AG04449 (cell line): ENCODE data around the gene ATP6V0A4.

ENCODE experiments used
- CTCF ChIA-PET: fragments of 350-600 bp; formaldehyde crosslinking; extraction: SDS; loops from one replicate; lab custom pipeline; 2021; ENCODE audit warnings: antibody characterized with exemption; lab: Yijun Ruan, JAX
- POLR2A ChIA-PET: fragments of 400-600, 350-600 bp; formaldehyde crosslinking; extraction: SDS; loops from one replicate; lab custom pipeline; 2020; ENCODE audit warnings: antibody characterized with exemption, inconsistent platforms; lab: Yijun Ruan, JAX
- DNase-seq: peaks from one replicate; pipeline ENCODE4 v3.0.0-alpha.2; 2010; ENCODE audit warnings: low read depth, low spot score
- H3K4me3 ChIP-seq: 2 replicates; pipeline ENCODE4 v1.5.1; 2011; ENCODE audit warnings: low read depth, mild to moderate bottlenecking, control low read depth, low read length
- CTCF ChIP-seq: IDR thresholded peaks from one replicate; pipeline ENCODE4 v1.5.1; 2011; ENCODE audit warnings: mild to moderate bottlenecking, moderate library complexity, low read length, control low read depth, inconsistent platforms; ENCODE audit not compliant: insufficient read depth; ENCODE audit errors: missing control alignments

The ATP6V0A4 gene

DNA sequence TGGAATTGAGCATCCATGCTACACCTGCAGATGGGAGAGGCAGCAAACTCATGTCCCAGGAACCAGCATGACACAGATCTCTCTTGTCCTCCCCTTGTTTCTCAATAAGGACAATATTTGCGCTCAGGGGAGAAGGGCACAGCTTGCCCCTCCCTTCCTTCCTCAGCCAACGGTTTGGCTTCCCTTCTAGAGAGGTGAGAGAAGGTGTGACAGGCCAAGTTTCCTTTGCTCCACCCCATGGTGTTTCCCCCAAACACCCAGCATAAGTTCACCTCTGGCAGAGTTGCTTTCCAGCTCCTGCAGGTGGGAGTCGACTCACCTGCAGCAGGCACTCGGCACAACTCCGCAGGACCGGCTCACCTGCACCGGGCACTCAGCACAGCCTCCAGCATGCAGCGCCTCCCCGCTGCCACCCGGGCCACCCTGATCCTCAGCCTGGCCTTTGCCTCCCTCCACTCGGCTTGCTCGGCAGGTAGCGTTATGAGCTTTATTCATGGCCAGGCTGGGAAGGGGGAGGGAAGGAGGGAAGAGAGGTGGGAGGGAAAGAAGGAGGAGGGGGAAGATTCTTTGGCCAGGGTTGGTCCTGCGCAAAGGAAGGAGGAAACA lies at the start of gene ATP6V0A4, which contains the start of gene TMEM213:
Gene ATP6V0A4, minus strand, starts transcription at position 482 of the 606 bp plus-strand sequence. CDS start 26,949 bp downstream, outside the sequence.
Gene TMEM213, plus strand, starts transcription at position 280 of the 606 bp plus-strand sequence. Its CDS starts 111 bp downstream, at position 391.
- no peak for TF ChIP-seq CTCF
- ChIA-PET POLR2A (no interaction called here), CTCF (no interaction called here)
- DNase-seq, result no peak
- H3K4me3 ChIP-seq, result no peak within 1 kb of the TSS

GRCh38 chr7:138845711-138846110 lies 47.7 kb upstream of the ATP6V0A4 start:
- DNase-seq, result no peak
- no peak overlapping the region for H3K4me3 ChIP-seq
- no peak for TF ChIP-seq CTCF
- POLR2A ChIA-PET, result no interaction called here
- CTCF ChIA-PET, result interaction anchor here (0.9 kb wide), 1 partner anchor 40 kb away, joined by 3 read pairs; no protein-coding TSS in a partner anchor

DNA sequence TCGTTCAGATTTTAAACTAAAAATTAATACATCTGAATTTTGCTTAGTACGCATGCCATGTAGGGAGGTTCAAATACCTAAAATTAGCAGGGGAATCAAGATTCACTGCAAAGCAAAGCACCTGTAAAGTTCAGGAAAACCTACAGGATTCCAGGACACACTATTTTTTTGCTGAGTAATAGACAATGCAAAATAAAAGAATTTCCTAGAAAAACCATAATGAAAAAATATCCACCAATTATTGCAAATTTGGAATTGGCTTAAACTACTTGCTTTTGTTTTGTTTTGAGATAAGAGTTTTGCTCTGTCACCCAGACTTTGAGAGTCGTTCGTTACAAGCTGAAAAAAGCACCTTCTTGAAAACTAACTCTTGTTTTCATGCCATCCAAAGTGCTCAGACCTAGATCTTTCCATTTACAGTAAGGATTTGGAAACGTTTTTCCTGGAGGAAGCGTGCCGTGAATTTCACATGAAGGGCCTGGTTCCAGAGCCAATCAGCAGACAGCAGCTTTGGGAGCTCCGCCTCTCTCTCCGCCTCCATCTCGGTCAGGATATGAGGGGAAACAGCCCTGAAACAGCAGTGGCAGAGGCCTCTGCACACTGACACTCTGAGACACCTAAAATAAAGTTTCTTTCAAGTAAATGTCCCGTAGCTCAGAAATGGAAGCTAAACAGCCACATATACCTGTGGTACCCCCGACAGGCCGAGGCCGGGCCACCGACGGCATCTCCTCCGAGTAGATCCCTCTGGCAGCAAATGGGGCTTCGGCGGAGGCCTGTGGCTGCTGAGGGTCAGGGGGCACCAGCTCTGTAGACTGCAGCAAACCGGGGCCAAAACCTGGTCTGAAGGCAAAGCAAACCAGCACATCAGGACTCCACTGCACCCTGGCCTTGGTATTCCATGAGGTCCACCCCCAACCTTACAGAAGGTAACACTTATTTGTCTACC lies 45.9 kb upstream of the ATP6V0A4 start:
- ChIA-PET POLR2A (no interaction called here), CTCF (no interaction called here)
- no peak for DNase-seq
- no peak for TF ChIP-seq CTCF
- H3K4me3 ChIP-seq, result no peak overlapping the region

DNA sequence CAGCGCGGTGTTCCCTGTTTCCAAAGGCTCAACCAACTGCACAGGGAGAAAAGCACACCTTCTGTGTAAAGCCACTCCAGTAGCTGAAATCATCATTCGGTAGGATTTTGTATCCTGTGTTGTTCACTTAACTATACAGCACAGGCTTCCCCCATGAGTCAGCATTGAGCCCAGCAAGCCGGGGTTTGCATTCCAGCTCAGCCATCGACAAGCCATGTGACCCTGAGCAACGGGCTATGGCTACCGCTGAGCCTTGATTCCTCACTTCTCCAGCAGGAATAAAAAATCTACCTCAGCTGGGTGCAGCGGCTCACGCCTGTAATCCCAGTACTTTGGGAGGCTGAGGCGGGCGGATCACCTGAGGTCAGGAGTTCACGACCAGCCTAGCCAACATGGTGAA lies 44.1 kb upstream of the ATP6V0A4 start:
- no peak for TF ChIP-seq CTCF
- DNase-seq, result peak; percentile 23
- ChIA-PET POLR2A (interaction anchor here (0.6 kb wide), 1 partner anchor 20 kb away, joined by 3 read pairs; no protein-coding TSS in a partner anchor), CTCF (interaction anchor here (0.7 kb wide), 1 partner anchor 45 kb away, joined by 5 read pairs; no protein-coding TSS in a partner anchor)
- H3K4me3 ChIP-seq, result no peak overlapping the region

DNA sequence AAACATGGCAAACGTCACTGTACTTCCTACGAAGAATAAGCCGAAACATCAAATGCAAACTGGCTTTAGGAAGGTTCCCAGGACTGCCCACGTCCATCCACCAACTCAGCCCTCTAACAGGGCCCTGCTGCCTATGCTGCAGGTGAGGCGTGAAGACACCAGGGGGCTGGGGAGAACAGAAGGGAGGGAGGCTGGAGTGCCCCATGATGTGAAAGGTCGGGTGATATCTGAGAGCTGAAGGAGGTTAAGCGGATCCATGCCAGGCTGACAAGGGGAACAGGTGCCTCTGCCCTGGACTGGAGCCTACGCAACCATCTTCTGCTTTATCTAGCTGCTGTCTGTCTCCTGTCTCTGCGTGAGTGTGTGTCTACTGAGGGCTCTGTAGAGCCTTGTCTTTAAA lies 40.2 kb upstream of the ATP6V0A4 start:
- no peak for TF ChIP-seq CTCF
- no peak for DNase-seq
- H3K4me3 ChIP-seq, result no peak overlapping the region
- ChIA-PET CTCF (no interaction called here), POLR2A (no interaction called here)

GRCh38 chr7:138837627-138838026 lies 39.6 kb upstream of the ATP6V0A4 start:
- ChIA-PET CTCF (no interaction called here), POLR2A (no interaction called here)
- TF ChIP-seq CTCF, result no peak
- no peak for DNase-seq
- no peak overlapping the region for H3K4me3 ChIP-seq
